Keratinocyte (primary cell): ENCODE measurements around the gene FHDC1. TPM values are rescaled to one million over a fixed set of nuclear protein-coding genes. Genes with fewer than 3 reads are reported as not detected.

Source experiments
- DNase-seq: peaks from one replicate; pipeline ENCODE4 v3.0.0-alpha.2; 2011; ENCODE audit warnings: low read depth, missing footprints, low spot score
- FAIRE-seq: peaks from 2 replicates; lab custom pipeline; 2011; peaks lifted over from hg19 to GRCh38; lab: Jason Lieb, UNC
- H2AFZ ChIP-seq: 2 replicates; pipeline ENCODE4 v1.6.0; 2012; ENCODE audit warnings: low read length, control low read depth, inconsistent platforms; ENCODE audit not compliant: control insufficient read depth
- H3K27ac ChIP-seq: 2 replicates; pipeline ENCODE4 v1.5.1; 2011; ENCODE audit warnings: low read length; ENCODE audit not compliant: control insufficient read depth, insufficient read depth
- H3K27me3 ChIP-seq: 3 replicates; pipeline ENCODE4 v1.6.0; 2011; ENCODE audit warnings: low read length; ENCODE audit not compliant: control insufficient read depth, insufficient read depth; ENCODE audit errors: extremely low read depth
- H3K36me3 ChIP-seq, 2 experiments: 2 replicates in 1 of 2; 3 replicates in 1 of 2; pipeline ENCODE4 v1.5.1; 2011; ENCODE audit warnings: low read length in 2 of 2, mild to moderate bottlenecking in 1 of 2; ENCODE audit not compliant: control insufficient read depth in 2 of 2, insufficient read depth in 2 of 2; ENCODE audit errors: extremely low read depth in 1 of 2
- H3K4me1 ChIP-seq: 3 replicates; pipeline ENCODE4 v1.5.1; 2011; ENCODE audit warnings: low read length; ENCODE audit not compliant: control insufficient read depth, insufficient read depth; ENCODE audit errors: extremely low read depth
- H3K4me2 ChIP-seq: 3 replicates; pipeline ENCODE4 v1.6.0; 2011; ENCODE audit warnings: low read depth, low read length; ENCODE audit not compliant: control insufficient read depth, insufficient read depth; ENCODE audit errors: extremely low read depth
- H3K4me3 ChIP-seq, 3 experiments: fragments of 200-600 bp in 1 of 3; sonication (generic) in 1 of 3; 2 replicates in 2 of 3; 3 replicates in 1 of 3; pipeline ENCODE4 v1.5.1; 2011 to 2016; ENCODE audit warnings: low read length in 3 of 3, mild to moderate bottlenecking in 3 of 3, control low read depth in 2 of 3, inconsistent platforms in 1 of 3, low read depth in 1 of 3, mixed read lengths in 1 of 3, mixed run types in 1 of 3, moderate library complexity in 1 of 3; ENCODE audit not compliant: control insufficient read depth in 2 of 3, insufficient read depth in 2 of 3; ENCODE audit errors: extremely low read depth in 1 of 3
- H3K79me2 ChIP-seq: 2 replicates; pipeline ENCODE4 v1.6.0; 2012; ENCODE audit warnings: low read length; ENCODE audit not compliant: control insufficient read depth, insufficient read depth
- H3K9ac ChIP-seq: 3 replicates; pipeline ENCODE4 v1.6.0; 2011; ENCODE audit warnings: low read length; ENCODE audit not compliant: control insufficient read depth, insufficient read depth; ENCODE audit errors: extremely low read depth
- H3K9me1 ChIP-seq: 3 replicates; pipeline ENCODE4 v1.6.0; 2011; ENCODE audit warnings: low read length; ENCODE audit not compliant: control insufficient read depth, insufficient read depth; ENCODE audit errors: extremely low read depth
- H3K9me3 ChIP-seq: 2 replicates; pipeline ENCODE4 v1.5.1; 2012; ENCODE audit warnings: low read depth, low read length; ENCODE audit not compliant: control insufficient read depth
- H4K20me1 ChIP-seq: 3 replicates; pipeline ENCODE4 v1.6.0; 2011; ENCODE audit warnings: low read length; ENCODE audit not compliant: control insufficient read depth, insufficient read depth; ENCODE audit errors: extremely low read depth
- CTCF ChIP-seq, 3 experiments: IDR thresholded peaks in 1 of 3; conservative IDR thresholded peaks in 1 of 3; optimal IDR thresholded peaks in 1 of 3; 2 replicates in 2 of 3; 3 replicates in 1 of 3; pipeline versions ENCODE3 to v1.5.1; 2011; ENCODE audit warnings: low read length in 3 of 3, mild to moderate bottlenecking in 3 of 3, moderate library complexity in 2 of 3, control low read depth in 1 of 3, inconsistent platforms in 1 of 3; ENCODE audit not compliant: insufficient read depth in 2 of 3; ENCODE audit errors: extremely low read depth in 1 of 3
- EZH2 ChIP-seq: IDR thresholded peaks from one replicate; pipeline ENCODE4 v1.6.1; 2012; ENCODE audit warnings: inconsistent platforms, mild to moderate bottlenecking, low read length, moderate library complexity
- dilution Hi-C: fragments of 300-500 bp; cut with MboI; formaldehyde crosslinking; loops from one replicate; pipeline ENCODE4 v1.7.0; 2020; ENCODE audit warnings: low sequenced_read_pairs; ENCODE audit not compliant: extremely low pct_ligation_motif_present
- polyA plus RNA-seq, 5 experiments: library from polyadenylated mRNA; depleted of rRNA in 3 of 5; stranded (reverse) in 3 of 5; stranded (forward) in 1 of 5; unstranded in 1 of 5; fragments of >200 nt; gene quantifications; 1 replicate in 1 of 5; 2 replicates in 3 of 5; 3 replicates in 1 of 5; pipeline versions ENCODE4 v1.2.1 to v1.2.3, GENCODE V29; 2011 to 2012; ENCODE audit warnings: missing spikeins in 2 of 5, low read depth in 1 of 5, low replicate concordance in 1 of 5

Gene FHDC1
- polyA plus RNA-seq, 1 donor (not counting 4 experiments of a cell fraction or from before 2014, with no cell fraction given): 1.6 TPM

DNA sequence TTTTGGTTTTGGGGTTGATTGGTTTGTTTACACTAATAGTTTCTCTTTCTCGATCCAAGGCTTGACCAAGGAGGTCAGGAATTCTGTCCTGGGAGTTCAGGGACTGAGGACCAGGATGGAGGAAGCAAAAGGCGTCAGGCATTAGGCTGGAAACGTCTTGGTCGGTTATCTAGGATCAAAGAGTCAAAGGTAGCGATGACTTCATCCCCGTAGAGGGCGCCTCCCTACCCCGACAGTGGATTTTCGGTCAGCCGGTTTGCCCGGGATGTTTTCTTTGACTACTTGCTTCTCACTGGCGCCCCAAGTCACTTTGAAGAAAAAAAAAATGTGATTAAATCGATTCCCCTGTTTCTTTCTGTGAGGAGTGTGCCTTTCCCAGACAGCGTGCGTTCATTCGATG is 980 bp upstream of the FHDC1 start:
- no peaks in the 10 kb centered on the region for H3K9me3 ChIP-seq
- TF ChIP-seq CTCF (optimal IDR thresholded peaks at IDR 0.05 in 1 of 3, IDR thresholded peaks at IDR 0.05 in 1 of 3, conservative IDR thresholded peaks at IDR 0.05 in 1 of 3; ENCODE audit: extremely low read depth in 1 of 3, insufficient read depth in 2 of 3, low read length in 3 of 3): peak in 2 of 3 experiments; percentile 17 to 65
- TF ChIP-seq EZH2: no peak
- DNase-seq: peak; percentile 21
- H3K27me3 ChIP-seq: peaks cover 2% of the 10 kb centered on the region
- H3K79me2 ChIP-seq: no peaks in the 10 kb centered on the region
- no peak overlapping the region for H2AFZ ChIP-seq
- H3K4me3 ChIP-seq: peak overlapping the region in 2 of 3 experiments; percentile 11 to 72
- peak overlapping the region; percentile 67 for H3K4me2 ChIP-seq
- no peaks in the 10 kb centered on the region for H3K9me1 ChIP-seq
- no peak for FAIRE-seq
- dilution Hi-C loops: no loop called here
- H3K36me3 ChIP-seq: no peaks in the 10 kb centered on the region
- H3K27ac ChIP-seq: no peak overlapping the region
- H4K20me1 ChIP-seq: no peaks in the 10 kb centered on the region
- H3K9ac ChIP-seq: peak overlapping the region; percentile 53
- H3K4me1 ChIP-seq: no peaks in the 10 kb centered on the region

DNA sequence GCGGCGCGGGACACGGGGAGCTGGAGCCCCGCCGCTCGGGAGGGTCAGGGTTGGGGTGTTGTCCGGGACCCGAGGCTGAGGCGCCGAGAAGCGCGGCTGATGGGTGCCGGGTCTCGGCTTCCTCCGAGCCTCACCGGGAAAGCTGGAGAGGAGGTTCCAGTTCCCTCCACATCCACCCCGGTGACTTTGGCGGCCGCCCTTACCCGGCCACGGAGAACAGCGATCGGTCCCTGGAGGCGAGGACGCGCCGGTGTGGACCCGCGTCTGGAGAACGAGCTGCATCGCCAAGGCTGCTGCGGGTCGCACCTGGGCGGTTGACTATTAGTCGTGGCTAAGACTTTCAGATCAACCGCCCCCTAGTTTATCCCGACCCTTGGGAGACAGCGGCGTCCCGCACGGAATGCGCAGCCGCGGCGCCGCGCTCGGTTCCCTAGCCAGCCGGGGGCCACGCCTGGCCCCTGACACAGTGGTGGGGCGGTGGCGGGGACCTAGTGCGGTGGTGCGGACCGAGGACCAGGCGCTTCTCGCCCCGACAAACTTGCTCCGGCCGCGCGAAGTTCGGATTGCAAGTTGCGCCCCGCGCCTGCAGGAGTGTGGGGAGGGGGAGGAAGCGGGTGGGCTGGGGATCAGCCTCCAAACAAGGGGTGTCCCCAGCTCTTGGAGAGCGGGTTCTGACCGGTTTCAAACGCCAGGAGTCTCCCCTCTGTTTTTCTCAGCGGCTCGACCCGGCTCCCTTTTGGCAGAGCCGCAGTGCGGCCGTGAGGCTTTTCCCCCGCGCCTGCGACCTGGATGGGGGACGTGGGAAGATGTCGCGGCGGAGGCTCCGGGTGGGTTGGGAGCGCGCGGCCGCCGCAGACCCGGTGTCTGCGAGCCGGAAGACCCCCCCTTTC is 568 bp downstream of the FHDC1 start:
- Histone ChIP-seq H3K4me1 (no peaks in the 10 kb centered on the region), H3K27me3 (peaks cover 2% of the 10 kb centered on the region), H3K36me3 (no peaks in the 10 kb centered on the region), H3K27ac (no peak overlapping the region), H3K4me3 (peak overlapping the region; percentile 67 to 72 (median 69)), H3K4me2 (peak overlapping the region; percentile 67), H3K9me1 (no peaks in the 10 kb centered on the region), H2AFZ (peak overlapping the region; percentile 81), H3K9me3 (no peaks in the 10 kb centered on the region), H3K9ac (peak overlapping the region; percentile 70), H4K20me1 (no peaks in the 10 kb centered on the region), H3K79me2 (no peaks in the 10 kb centered on the region)
- DNase-seq: no peak
- FAIRE-seq: no peak
- dilution Hi-C loops: no loop called here
- TF ChIP-seq CTCF (optimal IDR thresholded peaks at IDR 0.05 in 1 of 3, IDR thresholded peaks at IDR 0.05 in 1 of 3, conservative IDR thresholded peaks at IDR 0.05 in 1 of 3; ENCODE audit: extremely low read depth in 1 of 3, insufficient read depth in 2 of 3, low read length in 3 of 3): no peak
- TF ChIP-seq EZH2: no peak
